Brain microvascular endothelial cell (primary cell): ENCODE measurements around the gene BTBD9.

Experiments used
- DNase-seq: peaks from one replicate; pipeline ENCODE4 v3.0.0-alpha.2; 2020
- H3K27ac ChIP-seq: fragments of 250-450 bp; sonication (Bioruptor Pico); 2 replicates; pipeline ENCODE4 v1.5.1; 2020; ENCODE audit warnings: mild to moderate bottlenecking, moderate library complexity
- H3K27me3 ChIP-seq: fragments of 250-450 bp; sonication (Bioruptor Pico); replicated peaks from 2 replicates; pipeline ENCODE4 v1.5.1; 2020; ENCODE audit warnings: mild to moderate bottlenecking
- H3K36me3 ChIP-seq: fragments of 250-450 bp; sonication (Bioruptor Pico); replicated peaks from 2 replicates; pipeline ENCODE4 v1.5.1; 2020; ENCODE audit warnings: mild to moderate bottlenecking
- H3K4me3 ChIP-seq: 2 replicates; pipeline ENCODE4 v1.5.1; 2011; ENCODE audit warnings: low read depth, mild to moderate bottlenecking, control low read depth, low read length, moderate library complexity
- in situ Hi-C: cut with HindIII; loops from 2 replicates; pipeline ENCODE4 v1.10.0; 2017; ENCODE audit warnings: low sequenced_read_pairs, low pct_ligation_motif_present
- TF ChIP-seq, protein P1 (sequence below): IDR thresholded peaks from 2 replicates; pipeline ENCODE4 v1.5.1; 2011; ENCODE audit warnings: low read depth, mild to moderate bottlenecking, moderate library complexity, low read length, control low read depth, inconsistent platforms; ENCODE audit errors: missing control alignments

BTBD9 gene

GRCh38 chr6:38212116-38212515 lies 427.6 kb downstream of the BTBD9 start:
- Histone ChIP-seq H3K4me3 (no peak overlapping the region), H3K27me3 (no peaks in the 10 kb centered on the region), H3K36me3 (no peaks in the 10 kb centered on the region), H3K27ac (no peak overlapping the region)
- no peak for DNase-seq
- in situ Hi-C loops: no loop called here
- TF ChIP-seq, protein P1, sequence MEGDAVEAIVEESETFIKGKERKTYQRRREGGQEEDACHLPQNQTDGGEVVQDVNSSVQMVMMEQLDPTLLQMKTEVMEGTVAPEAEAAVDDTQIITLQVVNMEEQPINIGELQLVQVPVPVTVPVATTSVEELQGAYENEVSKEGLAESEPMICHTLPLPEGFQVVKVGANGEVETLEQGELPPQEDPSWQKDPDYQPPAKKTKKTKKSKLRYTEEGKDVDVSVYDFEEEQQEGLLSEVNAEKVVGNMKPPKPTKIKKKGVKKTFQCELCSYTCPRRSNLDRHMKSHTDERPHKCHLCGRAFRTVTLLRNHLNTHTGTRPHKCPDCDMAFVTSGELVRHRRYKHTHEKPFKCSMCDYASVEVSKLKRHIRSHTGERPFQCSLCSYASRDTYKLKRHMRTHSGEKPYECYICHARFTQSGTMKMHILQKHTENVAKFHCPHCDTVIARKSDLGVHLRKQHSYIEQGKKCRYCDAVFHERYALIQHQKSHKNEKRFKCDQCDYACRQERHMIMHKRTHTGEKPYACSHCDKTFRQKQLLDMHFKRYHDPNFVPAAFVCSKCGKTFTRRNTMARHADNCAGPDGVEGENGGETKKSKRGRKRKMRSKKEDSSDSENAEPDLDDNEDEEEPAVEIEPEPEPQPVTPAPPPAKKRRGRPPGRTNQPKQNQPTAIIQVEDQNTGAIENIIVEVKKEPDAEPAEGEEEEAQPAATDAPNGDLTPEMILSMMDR: no peak

DNA sequence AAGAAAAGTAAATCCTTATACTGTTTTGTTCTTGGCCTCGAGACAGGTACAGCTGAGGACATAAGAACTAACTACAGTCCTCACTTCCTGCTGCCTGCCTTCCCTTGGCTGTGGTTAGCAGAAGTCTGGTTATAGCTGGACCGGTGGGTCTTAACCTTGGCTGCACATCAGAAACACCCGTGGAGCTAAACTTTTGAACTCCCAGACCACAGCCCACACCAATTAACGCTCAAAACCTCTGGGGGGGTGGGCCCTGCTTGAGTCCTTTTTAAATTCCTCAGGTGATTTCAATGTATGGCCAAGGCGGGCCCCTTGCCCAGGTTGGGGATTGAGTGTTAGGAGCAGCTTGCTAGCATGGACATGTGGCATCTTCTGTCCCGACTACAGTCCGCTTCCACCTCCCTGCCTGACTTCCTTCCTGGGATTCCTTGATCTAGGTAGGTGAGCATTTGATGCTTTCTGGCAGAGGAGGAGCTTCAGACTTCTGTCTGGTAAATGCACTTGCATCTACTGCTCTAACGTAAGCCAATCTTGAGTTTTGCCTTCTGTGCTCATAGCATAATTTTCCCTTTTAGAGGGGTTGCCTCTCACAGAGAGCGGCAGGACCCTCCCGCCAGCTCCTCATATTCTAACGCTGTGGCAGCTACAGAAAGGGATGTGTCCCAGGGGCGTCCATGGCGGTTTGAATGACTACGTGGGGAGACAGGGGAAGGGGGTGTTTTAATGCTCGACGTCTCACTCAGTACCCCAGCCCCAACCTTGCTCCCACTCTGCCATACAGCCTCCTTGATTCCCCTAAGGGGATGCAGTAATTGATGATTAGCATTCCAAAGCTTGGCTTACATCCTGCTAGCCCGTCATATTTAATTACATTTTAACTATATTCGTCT lies 430.1 kb downstream of the BTBD9 start:
- H3K36me3 ChIP-seq: no peaks in the 10 kb centered on the region
- in situ Hi-C loops: no loop called here
- TF ChIP-seq, protein P1: no peak
- no peaks in the 10 kb centered on the region for H3K27me3 ChIP-seq
- no peak overlapping the region for H3K4me3 ChIP-seq
- no peak for DNase-seq
- H3K27ac ChIP-seq: no peak overlapping the region

DNA sequence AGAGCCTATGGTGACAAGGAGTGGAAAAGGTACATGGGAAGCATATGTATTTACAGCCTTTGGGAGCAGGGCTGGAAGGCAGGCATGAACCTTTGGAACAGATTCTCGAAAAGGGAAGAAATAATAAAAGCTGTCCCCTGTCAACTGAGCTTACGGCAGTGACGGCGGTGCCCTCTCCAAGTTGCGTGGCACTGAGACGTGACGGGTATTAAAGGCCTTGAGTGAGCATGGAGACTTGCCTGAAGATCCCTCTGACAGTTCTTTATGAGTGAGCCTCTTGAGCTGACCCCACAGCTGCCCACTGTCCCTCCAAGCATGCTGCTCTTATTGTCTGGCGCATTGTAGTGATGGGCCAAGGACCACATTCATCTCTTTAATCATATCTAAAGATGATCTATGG lies 431.7 kb downstream of the BTBD9 start:
- Histone ChIP-seq H3K27ac (no peak overlapping the region), H3K4me3 (no peak overlapping the region), H3K27me3 (no peaks in the 10 kb centered on the region), H3K36me3 (no peaks in the 10 kb centered on the region)
- DNase-seq: no peak
- in situ Hi-C loops: no loop called here
- TF ChIP-seq, protein P1: no peak

GRCh38 chr6:38207375-38207774 lies 432.4 kb downstream of the BTBD9 start:
- DNase-seq: no peak
- Histone ChIP-seq H3K4me3 (no peak overlapping the region), H3K27me3 (no peaks in the 10 kb centered on the region), H3K36me3 (no peaks in the 10 kb centered on the region), H3K27ac (no peak overlapping the region)
- TF ChIP-seq, protein P1: no peak
- in situ Hi-C loops: no loop called here

- H3K27me3 ChIP-seq: no peaks in the 10 kb centered on the region
- in situ Hi-C loops: no loop called here
Measured at GRCh38 chr6:38198219-38198618, 441.5 kb downstream of the BTBD9 start.

More at GRCh38 chr6:38198219-38198618, 441.5 kb downstream of the BTBD9 start:
- Histone ChIP-seq H3K36me3 (no peaks in the 10 kb centered on the region), H3K4me3 (no peak overlapping the region), H3K27ac (no peak overlapping the region)
- DNase-seq: no peak
- TF ChIP-seq, protein P1: no peak
